Transverse colon (tissue), 4 donors: ENCODE results near the gene SUMO2. TPM values are rescaled to one million over a fixed set of nuclear protein-coding genes. Genes with fewer than 3 reads are reported as not detected.
"Not testable (repeated sequence)": the region's sequence is repeated elsewhere in the genome, so short reads cannot be mapped to it uniquely, and the experiment has no call there.

Experiments used
- DNase-seq: peaks from one replicate; pipeline ENCODE4 v3.0.0-alpha.2; 2019
- H3K27ac ChIP-seq, 4 donors: fragments of 200-600 bp; sonication (generic); 2 replicates each; pipeline ENCODE4 v1.5.1; 2016 to 2018; ENCODE audit warnings: inconsistent platforms in 4 of 4
- H3K27me3 ChIP-seq: fragments of 200-600 bp; sonication (generic); 2 replicates; pipeline ENCODE4 v1.5.1; 2017; ENCODE audit warnings: inconsistent platforms
- H3K36me3 ChIP-seq, 4 donors: fragments of 200-600 bp; sonication (generic); 2 replicates each; pipeline ENCODE4 v1.5.1; 2017 to 2019; ENCODE audit warnings: inconsistent platforms in 4 of 4
- H3K4me1 ChIP-seq, 4 donors: fragments of 200-600 bp; sonication (generic); 2 replicates each; pipeline ENCODE4 v1.5.1; 2017 to 2020; ENCODE audit warnings: inconsistent platforms in 4 of 4
- H3K4me3 ChIP-seq, 4 donors: fragments of 200-600 bp; sonication (generic); 1 replicate in 1 of 4; 2 replicates in 3 of 4; pipeline versions ENCODE4 v1.5.1 to v1.6.1; 2017 to 2019; ENCODE audit warnings: inconsistent platforms in 4 of 4
- H3K9me3 ChIP-seq, 2 donors: fragments of 200-600 bp; sonication (generic); 2 replicates each; pipeline ENCODE4 v1.5.1; 2017 to 2019; ENCODE audit warnings: inconsistent platforms in 2 of 2
- CTCF ChIP-seq, 5 experiments: fragments of 200-600 bp in 3 of 5; fragments of 450-650 bp in 2 of 5; sonication (generic) in 3 of 5; IDR thresholded peaks; 1 replicate in 2 of 5; 2 replicates in 3 of 5; pipeline ENCODE4 v1.5.1; 2016 to 2017; ENCODE audit warnings: antibody characterized with exemption in 5 of 5, inconsistent platforms in 3 of 5, mild to moderate bottlenecking in 2 of 5, moderate library complexity in 1 of 5
- EP300 ChIP-seq: sonication (generic); formaldehyde crosslinking; IDR thresholded peaks from one replicate; pipeline ENCODE4 v1.6.1; 2017; ENCODE audit warnings: antibody characterized with exemption, low read depth
- POLR2A ChIP-seq: fragments of 450-650 bp; IDR thresholded peaks from one replicate; pipeline ENCODE4 v1.6.1; 2016; ENCODE audit warnings: antibody characterized with exemption, mild to moderate bottlenecking, moderate library complexity
- POLR2AphosphoS5 ChIP-seq, 3 donors: sonication (generic); formaldehyde crosslinking; IDR thresholded peaks; one replicate each; pipeline ENCODE4 v1.6.1; 2016; ENCODE audit warnings: antibody characterized with exemption in 3 of 3
- WGBS, 2 donors: methylation state at CpG; one replicate each; pipeline ENCODE4 v1.1.5; 2018; ENCODE audit warnings: low coverage in 1 of 2; 5-methylcytosine and 5-hydroxymethylcytosine counted together
- in situ Hi-C, 4 donors: fragments of 200-750 bp; cut with MboI; loops; one replicate each; pipeline versions ENCODE4 v1.15.0 to v1.15.1; 2017; ENCODE audit warnings: low sequenced_read_pairs in 3 of 4, low pct_ligation_motif_present in 1 of 4, low pct_unique_long_range_greater_than_20kb in 1 of 4
- intact Hi-C: fragments of 100-400 bp; cut with DNase I; formaldehyde crosslinking; loops from one replicate; pipeline ENCODE4 v1.15.1; 2023; ENCODE audit warnings: low total_unique reads
- total RNA-seq, 4 donors: library from RNA; depleted of rRNA; stranded (reverse); fragments of >200 nt; gene quantifications; one replicate each; pipeline ENCODE4 v1.1.0, GENCODE V29; 2016

The SUMO2 gene
- total RNA-seq, 4 donors from 2014 or later, result 6.4 to 56.5 (median 47.9) TPM

- TF ChIP-seq CTCF (IDR thresholded peaks at IDR 0.05), result no peak
- TF ChIP-seq POLR2A, result no peak
- no peak for TF ChIP-seq EP300
- TF ChIP-seq POLR2AphosphoS5 (IDR thresholded peaks at IDR 0.05), result no peak
- H3K9me3 ChIP-seq, result no peaks in the 10 kb centered on the region
- in situ Hi-C loops, result no loop called here
- no peak overlapping the region for H3K27ac ChIP-seq
- DNase-seq, result no peak
- H3K4me1 ChIP-seq, result peaks cover 0 to 6% (median 0%) of the 10 kb centered on the region in 4 donors
- 91 to 93% methylated on average over 6 to 8 of the region's 8 CpGs for WGBS, 2 donors
- no peak overlapping the region for H3K4me3 ChIP-seq
- no peaks in the 10 kb centered on the region for H3K27me3 ChIP-seq
- peaks cover 0 to 15% (median 0%) of the 10 kb centered on the region in 4 donors for H3K36me3 ChIP-seq
- intact Hi-C loops, result no loop called here
Measured at GRCh38 chr17:75135946-75136345, 46.8 kb downstream of the SUMO2 start.

- H3K27me3 ChIP-seq, result no peaks in the 10 kb centered on the region
- H3K4me3 ChIP-seq, result no peak overlapping the region
- peaks cover 0 to 11% (median 4%) of the 10 kb centered on the region in 4 donors for H3K4me1 ChIP-seq
- no peak overlapping the region for H3K27ac ChIP-seq
- no peaks in the 10 kb centered on the region for H3K9me3 ChIP-seq
- 56 to 90% methylated on average over 2 to 5 of the region's 5 CpGs for WGBS, 2 donors
- no peak for DNase-seq
- peaks cover 0 to 11% (median 0%) of the 10 kb centered on the region in 4 donors for H3K36me3 ChIP-seq
- no peak for TF ChIP-seq EP300
- no peak for TF ChIP-seq POLR2AphosphoS5 (IDR thresholded peaks at IDR 0.05)
- no peak for TF ChIP-seq POLR2A
- intact Hi-C loops, result no loop called here
- in situ Hi-C loops, result no loop called here
Measured at GRCh38 chr17:75135452-75135851, 47.3 kb downstream of the SUMO2 start.

- 87 to 91% methylated on average over 10 to 14 of the region's 14 CpGs for WGBS, 2 donors
- H3K36me3 ChIP-seq, H3K4me3 ChIP-seq, DNase-seq, H3K27me3 ChIP-seq, in situ Hi-C loops, intact Hi-C loops, H3K9me3 ChIP-seq, H3K27ac ChIP-seq: not testable (repeated sequence)
- H3K4me1 ChIP-seq, result peaks cover 0 to 28% (median 12%) of the 10 kb centered on the region in 4 donors
Measured at GRCh38 chr17:75133607-75134347, 49.0 kb downstream of the SUMO2 start.

- TF ChIP-seq EP300, result no peak
- no peak for TF ChIP-seq POLR2AphosphoS5 (IDR thresholded peaks at IDR 0.05)
- TF ChIP-seq POLR2A, result no peak
- TF ChIP-seq CTCF (IDR thresholded peaks at IDR 0.05), result no peak
- Histone ChIP-seq H3K9me3 (no peaks in the 10 kb centered on the region), H3K4me1 (peaks cover 0 to 35% (median 20%) of the 10 kb centered on the region in 4 donors), H3K27ac (no peak overlapping the region), H3K4me3 (no peak overlapping the region), H3K36me3 (no peaks in the 10 kb centered on the region), H3K27me3 (no peaks in the 10 kb centered on the region)
- no peak for DNase-seq
- WGBS, 2 donors, result 88 to 92% methylated on average over 2 to 3 of the region's 3 CpGs
- intact Hi-C loops (no loop called here), in situ Hi-C loops (no loop called here)
Measured at GRCh38 chr17:75133001-75133400, 49.8 kb downstream of the SUMO2 start.

- DNase-seq, H3K36me3 ChIP-seq, H3K9me3 ChIP-seq, H3K27me3 ChIP-seq, intact Hi-C loops, in situ Hi-C loops: not testable (repeated sequence)
- H3K27ac ChIP-seq, result peak overlapping the region; percentile 90 to 98 (median 95)
- peak overlapping the region; percentile 34 to 94 (median 77) for H3K4me3 ChIP-seq
- H3K4me1 ChIP-seq, result peaks cover 0 to 41% (median 23%) of the 10 kb centered on the region in 4 donors
- WGBS, 2 donors, result 74 to 79% methylated on average over 21 to 40 of the region's 40 CpGs
Measured at GRCh38 chr17:75132018-75133000, 50.5 kb downstream of the SUMO2 start.
